HCT116 (cell line): ENCODE data around the gene CDH11. TPM values are rescaled to one million over a fixed set of nuclear protein-coding genes. Genes with fewer than 3 reads are reported as not detected.

Experiments
- ATAC-seq: fragments of 200-7000 bp; cut with Tn5 transposase; 2 replicates; pipeline ENCODE4 v1.9.1; 2020; ENCODE audit warnings: mild to moderate bottlenecking, moderate library complexity
- BruUV-seq: library from RNA; stranded (reverse); fragments of 400-500 nt; replicated peaks from 2 replicates; lab custom pipeline; 2021; lab: Mats Ljungman, UMichigan
- CTCF ChIA-PET: fragments of 300-600 bp; sonication (Branson Sonifier 250); formaldehyde crosslinking; loops from one replicate; lab custom pipeline; 2021; ENCODE audit warnings: antibody characterized with exemption; lab: Charles Lee
- POLR2A ChIA-PET: fragments of 300-600, 350-600 bp; sonication (Branson Sonifier 250); formaldehyde crosslinking; loops from one replicate; lab custom pipeline; 2021; ENCODE audit warnings: antibody characterized with exemption; lab: Charles Lee
- RAD21 ChIA-PET, 2 experiments: fragments of 300-600 bp; sonication (Branson Sonifier 250); formaldehyde crosslinking; loops; one replicate each; lab custom pipeline; 2023; ENCODE audit warnings: low total read pairs in 2 of 2; ENCODE audit not compliant: uncharacterized antibody in 2 of 2, unreplicated experiment in 2 of 2, low non-redundant PET in 1 of 2; lab: Charles Lee
- DNase-seq: peaks from one replicate; pipeline ENCODE4 v3.0.0-alpha.2; 2010; ENCODE audit warnings: low read depth, low spot score
- H2AFZ ChIP-seq: fragments of 200-600 bp; shearing (Covaris generic), sonication (generic); 2 replicates; pipeline ENCODE4 v1.6.1; 2017; ENCODE audit warnings: low read depth, mixed run types, mixed read lengths, antibody characterized with exemption, low read length; ENCODE audit not compliant: poor library complexity, severe bottlenecking
- H3K27ac ChIP-seq: 2 replicates; pipeline ENCODE4 v1.5.1; 2012; ENCODE audit warnings: low read depth, low read length
- H3K27me3 ChIP-seq: fragments of 200-600 bp; sonication (generic); 2 replicates; pipeline ENCODE4 v1.6.1; 2016; ENCODE audit warnings: mixed run types, low read length, mixed read lengths; ENCODE audit not compliant: insufficient read depth
- H3K36me3 ChIP-seq, 2 experiments: fragments of 200-500 bp in 1 of 2; fragments of 200-600 bp in 1 of 2; sonication (Bioruptor generic) in 1 of 2; sonication (generic) in 1 of 2; 2 replicates each; pipeline versions ENCODE4 v1.5.1 to v1.6.1; 2014 to 2016; ENCODE audit warnings: low read length in 2 of 2, inconsistent platforms in 1 of 2, mixed read lengths in 1 of 2, mixed run types in 1 of 2; ENCODE audit not compliant: insufficient read depth in 2 of 2, control insufficient read depth in 1 of 2
- H3K4me1 ChIP-seq, 2 experiments: fragments of 200-600 bp in 1 of 2; sonication (generic) in 1 of 2; 2 replicates each; pipeline versions ENCODE4 v1.5.1 to v1.6.1; 2012 to 2017; ENCODE audit warnings: low read length in 2 of 2, inconsistent platforms in 1 of 2, mild to moderate bottlenecking in 1 of 2, mixed read lengths in 1 of 2, mixed run types in 1 of 2, moderate library complexity in 1 of 2; ENCODE audit not compliant: insufficient read depth in 2 of 2, control insufficient read depth in 1 of 2
- H3K4me2 ChIP-seq: fragments of 200-600 bp; sonication (generic); 2 replicates; pipeline ENCODE4 v1.6.1; 2017; ENCODE audit warnings: mixed run types, low read length, mixed read lengths
- H3K4me3 ChIP-seq, 2 experiments: fragments of 200-600 bp in 1 of 2; sonication (generic) in 1 of 2; replicated peaks in 1 of 2; 2 replicates each; pipeline ENCODE4 v1.5.1; 2011 to 2016; ENCODE audit warnings: low read length in 2 of 2, control low read depth in 1 of 2, low read depth in 1 of 2, mild to moderate bottlenecking in 1 of 2, mixed read lengths in 1 of 2, mixed run types in 1 of 2
- H3K79me2 ChIP-seq: fragments of 200-600 bp; sonication (generic); 2 replicates; pipeline ENCODE4 v1.6.1; 2017; ENCODE audit warnings: mild to moderate bottlenecking, mixed run types, low read length, moderate library complexity, mixed read lengths; ENCODE audit not compliant: insufficient read depth
- H3K9ac ChIP-seq: fragments of 200-600 bp; sonication (generic); 2 replicates; pipeline ENCODE4 v1.6.1; 2016; ENCODE audit warnings: low read length, mixed read lengths
- H3K9me2 ChIP-seq: fragments of 200-600 bp; sonication (generic), shearing (Covaris generic); 2 replicates; pipeline ENCODE4 v1.6.1; 2017; ENCODE audit warnings: mixed run types, mild to moderate bottlenecking, moderate library complexity; ENCODE audit not compliant: insufficient read depth
- H3K9me3 ChIP-seq, 2 experiments: fragments of 200-500 bp in 1 of 2; fragments of 200-600 bp in 1 of 2; sonication (Bioruptor generic) in 1 of 2; sonication (generic) in 1 of 2; 2 replicates each; pipeline ENCODE4 v1.6.1; 2014 to 2017; ENCODE audit warnings: low read length in 2 of 2, mixed read lengths in 2 of 2, inconsistent platforms in 1 of 2, low read depth in 1 of 2, mild to moderate bottlenecking in 1 of 2, mixed run types in 1 of 2, moderate library complexity in 1 of 2; ENCODE audit not compliant: control insufficient read depth in 1 of 2, insufficient read depth in 1 of 2
- H4K20me1 ChIP-seq: fragments of 200-600 bp; sonication (generic), shearing (Covaris generic); 2 replicates; pipeline ENCODE4 v1.6.1; 2017; ENCODE audit warnings: mixed run types, mild to moderate bottlenecking, moderate library complexity; ENCODE audit not compliant: insufficient read depth
- CBX3 ChIP-seq: IDR thresholded peaks from 2 replicates; pipeline ENCODE4 v1.6.1; 2012; ENCODE audit warnings: low read depth
- CEBPB ChIP-seq: IDR thresholded peaks from 2 replicates; pipeline ENCODE4 v1.6.1; 2012; ENCODE audit warnings: low read depth
- CTCF ChIP-seq, 3 experiments: fragments of 200-600 bp in 1 of 3; sonication (generic) in 1 of 3; IDR thresholded peaks in 2 of 3; conservative IDR thresholded peaks in 1 of 3; 2 replicates each; pipeline ENCODE4 v1.5.1; 2012 to 2017; ENCODE audit warnings: low read depth in 2 of 3, low read length in 2 of 3, antibody characterized with exemption in 1 of 3, borderline replicate concordance in 1 of 3, control low read depth in 1 of 3, mild to moderate bottlenecking in 1 of 3, mixed read lengths in 1 of 3, mixed run types in 1 of 3, moderate library complexity in 1 of 3; ENCODE audit not compliant: insufficient read depth in 1 of 3
- EGR1 ChIP-seq: IDR thresholded peaks from 2 replicates; pipeline ENCODE4 v1.6.1; 2012; ENCODE audit warnings: low read depth
- ELF1 ChIP-seq: IDR thresholded peaks from 2 replicates; pipeline ENCODE4 v1.6.1; 2012; ENCODE audit warnings: low read depth, borderline replicate concordance
- EZH2 ChIP-seq: fragments of 200-600 bp; sonication (generic); IDR thresholded peaks from 2 replicates; pipeline ENCODE4 v1.6.1; 2017; ENCODE audit warnings: antibody characterized with exemption, mixed run types
- EZH2phosphoT487 ChIP-seq: fragments of 200-600 bp; IDR thresholded peaks from 2 replicates; pipeline ENCODE4 v1.6.1; 2018; ENCODE audit warnings: antibody characterized with exemption, borderline replicate concordance
- FOSL1 ChIP-seq: IDR thresholded peaks from 2 replicates; pipeline ENCODE4 v1.6.1; 2012; ENCODE audit warnings: low read depth
- POLR2A ChIP-seq: IDR thresholded peaks from 2 replicates; pipeline ENCODE4 v1.7.0; 2011; ENCODE audit warnings: borderline replicate concordance; ENCODE audit not compliant: insufficient read depth, insufficient read length; ENCODE audit errors: extremely low read depth
- POLR2AphosphoS5 ChIP-seq: IDR thresholded peaks from 2 replicates; pipeline ENCODE4 v1.6.1; 2011; ENCODE audit warnings: mild to moderate bottlenecking, low read depth, low read length, moderate library complexity
- RAD21 ChIP-seq: IDR thresholded peaks from 2 replicates; pipeline ENCODE4 v1.6.1; 2012; ENCODE audit warnings: low read depth, mild to moderate bottlenecking
- REST ChIP-seq: IDR thresholded peaks from 2 replicates; pipeline ENCODE4 v1.6.1; 2012; ENCODE audit warnings: low read depth
- SIN3A ChIP-seq: IDR thresholded peaks from 2 replicates; pipeline ENCODE4 v1.6.1; 2012; ENCODE audit warnings: low read depth
- SP1 ChIP-seq: IDR thresholded peaks from 2 replicates; pipeline ENCODE4 v1.6.1; 2012; ENCODE audit warnings: low read depth
- SRF ChIP-seq: IDR thresholded peaks from 2 replicates; pipeline ENCODE4 v1.6.1; 2012; ENCODE audit warnings: low read depth
- ZFX ChIP-seq: fragments of 450-650 bp; IDR thresholded peaks from 2 replicates; pipeline ENCODE4 v1.6.1; 2017
- ZNF274 ChIP-seq: fragments of 200-500 bp; sonication (Bioruptor generic); IDR thresholded peaks from 2 replicates; pipeline ENCODE4 v1.6.1; 2014; ENCODE audit warnings: mild to moderate bottlenecking, low read depth, low read length, inconsistent platforms
- intact Hi-C: fragments of 100-400 bp; cut with micrococcal nuclease; formaldehyde crosslinking; loops from 2 replicates; pipeline ENCODE4 v1.10.0; 2022
- total RNA-seq: library from RNA; stranded (reverse); gene quantifications from one replicate; pipeline ENCODE4 v1.2.1, GENCODE V29; 2021; ENCODE audit not compliant: unreplicated experiment
- TF ChIP-seq, protein P1 (sequence below): IDR thresholded peaks from 2 replicates; pipeline ENCODE4 v1.6.1; 2012
- TF ChIP-seq, protein P2 (sequence below): IDR thresholded peaks from 2 replicates; pipeline ENCODE4 v1.6.1; 2011; ENCODE audit warnings: mild to moderate bottlenecking, low read length, moderate library complexity; ENCODE audit not compliant: insufficient replicate concordance; ENCODE audit errors: extremely low read depth

CDH11 gene
- total RNA-seq, 1 experiment from 2014 or later = 0.52 TPM

DNA sequence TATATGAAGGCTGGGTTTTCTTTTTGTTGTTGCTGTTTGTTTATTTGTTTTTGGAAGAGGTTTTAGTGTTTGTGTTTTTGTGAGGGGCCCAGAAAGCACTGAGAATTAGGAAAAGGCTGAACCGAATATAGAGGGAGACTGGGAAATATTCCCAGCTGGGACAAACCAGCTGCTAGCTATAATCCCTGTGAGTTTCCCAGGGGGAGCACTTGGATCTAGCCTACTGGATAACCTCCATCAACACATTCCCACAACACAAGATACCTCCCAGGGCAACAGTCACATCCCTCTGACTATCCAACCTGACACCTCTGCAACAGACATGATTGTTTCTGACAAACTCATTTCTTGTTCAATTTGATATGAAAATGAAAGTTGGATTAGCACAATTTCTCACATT is 16.7 kb downstream of the CDH11 start:
- Histone ChIP-seq H2AFZ (no peak overlapping the region), H3K27me3 (no peaks in the 10 kb centered on the region), H3K4me3 (no peak overlapping the region), H3K4me1 (no peaks in the 10 kb centered on the region), H3K9me3 (peaks cover 6 to 30% of the 10 kb centered on the region in 2 experiments; a peak in 2 of 4 replicates), H4K20me1 (no peaks in the 10 kb centered on the region), H3K27ac (no peak overlapping the region), H3K79me2 (no peaks in the 10 kb centered on the region), H3K9ac (no peak overlapping the region), H3K9me2 (no peaks in the 10 kb centered on the region), H3K36me3 (no peaks in the 10 kb centered on the region), H3K4me2 (no peak overlapping the region)
- no peak for ATAC-seq
- ChIA-PET POLR2A (no interaction called here), CTCF (no interaction called here), RAD21 (no interaction called here)
- DNase-seq = no peak
- TF ChIP-seq, protein P1, sequence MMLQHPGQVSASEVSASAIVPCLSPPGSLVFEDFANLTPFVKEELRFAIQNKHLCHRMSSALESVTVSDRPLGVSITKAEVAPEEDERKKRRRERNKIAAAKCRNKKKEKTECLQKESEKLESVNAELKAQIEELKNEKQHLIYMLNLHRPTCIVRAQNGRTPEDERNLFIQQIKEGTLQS = no peak
- TF ChIP-seq CTCF (IDR thresholded peaks at IDR 0.05 in 2 of 3, conservative IDR thresholded peaks at IDR 0.05 in 1 of 3; ENCODE audit: borderline replicate concordance in 1 of 3, insufficient read depth in 1 of 3, low read depth in 2 of 3, low read length in 2 of 3) (no peak), SRF (no peak), EZH2 (no peak), SP1 (no peak), POLR2AphosphoS5 (no peak), EGR1 (no peak), RAD21 (no peak), CBX3 (no peak), POLR2A (no peak), REST (no peak), ZFX (no peak), FOSL1 (no peak), SIN3A (no peak), EZH2phosphoT487 (no peak), ELF1 (no peak), ZNF274 (no peak), CEBPB (no peak)
- TF ChIP-seq, protein P2, sequence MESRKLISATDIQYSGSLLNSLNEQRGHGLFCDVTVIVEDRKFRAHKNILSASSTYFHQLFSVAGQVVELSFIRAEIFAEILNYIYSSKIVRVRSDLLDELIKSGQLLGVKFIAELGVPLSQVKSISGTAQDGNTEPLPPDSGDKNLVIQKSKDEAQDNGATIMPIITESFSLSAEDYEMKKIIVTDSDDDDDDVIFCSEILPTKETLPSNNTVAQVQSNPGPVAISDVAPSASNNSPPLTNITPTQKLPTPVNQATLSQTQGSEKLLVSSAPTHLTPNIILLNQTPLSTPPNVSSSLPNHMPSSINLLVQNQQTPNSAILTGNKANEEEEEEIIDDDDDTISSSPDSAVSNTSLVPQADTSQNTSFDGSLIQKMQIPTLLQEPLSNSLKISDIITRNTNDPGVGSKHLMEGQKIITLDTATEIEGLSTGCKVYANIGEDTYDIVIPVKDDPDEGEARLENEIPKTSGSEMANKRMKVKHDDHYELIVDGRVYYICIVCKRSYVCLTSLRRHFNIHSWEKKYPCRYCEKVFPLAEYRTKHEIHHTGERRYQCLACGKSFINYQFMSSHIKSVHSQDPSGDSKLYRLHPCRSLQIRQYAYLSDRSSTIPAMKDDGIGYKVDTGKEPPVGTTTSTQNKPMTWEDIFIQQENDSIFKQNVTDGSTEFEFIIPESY = no peak
- no TSS peak for BruUV-seq
- intact Hi-C loops = no loop called here
